ENCODE measurements around the gene PAX4. TPM values are rescaled to one million over a fixed set of nuclear protein-coding genes. Genes with fewer than 3 reads are reported as not detected.
"Not testable (repeated sequence)": the region's sequence is repeated elsewhere in the genome, so short reads cannot be mapped to it uniquely, and the experiment has no call there.

The PAX4 gene
- total RNA-seq, 2 donors from 2014 or later, result not detected

DNA sequence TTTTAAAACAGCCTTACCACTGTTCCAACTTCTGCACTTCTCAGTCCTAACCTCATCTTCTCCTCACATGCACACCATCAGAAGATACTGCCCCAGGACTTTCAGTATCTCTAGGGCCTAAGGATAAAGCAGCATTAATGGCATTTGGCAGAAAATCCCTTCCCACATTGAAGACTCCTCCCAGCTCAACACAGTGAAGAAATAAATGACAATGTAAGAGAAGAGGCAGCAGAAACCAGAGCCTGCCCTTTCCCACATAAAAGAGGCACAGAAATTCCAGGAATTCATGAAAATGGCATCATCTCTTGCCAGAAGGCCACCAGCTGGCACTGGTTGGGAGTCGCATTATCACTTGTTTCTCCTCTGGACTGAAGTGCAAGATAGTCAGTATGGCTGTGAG, 36.2 kb downstream of the PAX4 start:
- peaks cover 26% of the 10 kb centered on the region for H3K36me3 ChIP-seq
- H3K4me1 ChIP-seq (ENCODE audit: control insufficient read depth in 1 of 2, low read depth in 2 of 2), result peaks cover 25 to 69% of the 10 kb centered on the region in 2 donors
- no peaks in the 10 kb centered on the region for H3K9me3 ChIP-seq
- no peaks in the 10 kb centered on the region for H3K27me3 ChIP-seq (replicated peaks; ENCODE audit: insufficient read depth)
- no peak overlapping the region for H3K27ac ChIP-seq
- ATAC-seq (ENCODE audit: insufficient number of reproducible peaks, low FRiP score, low read depth), result no peak
- no peak overlapping the region for H3K4me3 ChIP-seq
- no peak for DNase-seq (ENCODE audit: low spot score)
- TF ChIP-seq, protein P1, sequence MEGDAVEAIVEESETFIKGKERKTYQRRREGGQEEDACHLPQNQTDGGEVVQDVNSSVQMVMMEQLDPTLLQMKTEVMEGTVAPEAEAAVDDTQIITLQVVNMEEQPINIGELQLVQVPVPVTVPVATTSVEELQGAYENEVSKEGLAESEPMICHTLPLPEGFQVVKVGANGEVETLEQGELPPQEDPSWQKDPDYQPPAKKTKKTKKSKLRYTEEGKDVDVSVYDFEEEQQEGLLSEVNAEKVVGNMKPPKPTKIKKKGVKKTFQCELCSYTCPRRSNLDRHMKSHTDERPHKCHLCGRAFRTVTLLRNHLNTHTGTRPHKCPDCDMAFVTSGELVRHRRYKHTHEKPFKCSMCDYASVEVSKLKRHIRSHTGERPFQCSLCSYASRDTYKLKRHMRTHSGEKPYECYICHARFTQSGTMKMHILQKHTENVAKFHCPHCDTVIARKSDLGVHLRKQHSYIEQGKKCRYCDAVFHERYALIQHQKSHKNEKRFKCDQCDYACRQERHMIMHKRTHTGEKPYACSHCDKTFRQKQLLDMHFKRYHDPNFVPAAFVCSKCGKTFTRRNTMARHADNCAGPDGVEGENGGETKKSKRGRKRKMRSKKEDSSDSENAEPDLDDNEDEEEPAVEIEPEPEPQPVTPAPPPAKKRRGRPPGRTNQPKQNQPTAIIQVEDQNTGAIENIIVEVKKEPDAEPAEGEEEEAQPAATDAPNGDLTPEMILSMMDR (IDR thresholded peaks at IDR 0.05), result no peak

DNA sequence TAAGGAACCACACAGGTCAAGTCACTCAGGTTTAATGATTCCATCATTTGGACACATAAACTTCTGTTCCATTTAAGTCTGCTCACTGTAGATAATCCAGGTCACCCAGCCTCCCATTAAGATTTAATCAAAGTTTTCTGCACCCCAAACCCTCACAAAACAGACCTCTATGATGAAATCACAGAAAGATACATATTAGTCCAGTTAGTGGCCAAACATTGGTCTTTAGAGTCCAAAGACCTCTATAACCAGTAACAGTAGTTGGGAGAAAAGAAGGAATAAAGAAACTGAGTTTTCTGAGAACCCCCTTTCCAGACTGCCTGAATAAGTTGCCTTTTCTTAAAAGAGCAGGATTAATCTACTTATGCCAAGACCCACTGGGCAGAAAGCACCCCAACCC, 37.3 kb downstream of the PAX4 start:
- Histone ChIP-seq H3K4me3 (no peak overlapping the region), H3K27ac (no peak overlapping the region), H3K27me3 (replicated peaks; ENCODE audit: insufficient read depth) (no peaks in the 10 kb centered on the region), H3K36me3 (peaks cover 26% of the 10 kb centered on the region), H3K4me1 (ENCODE audit: control insufficient read depth in 1 of 2, low read depth in 2 of 2) (peaks cover 25 to 63% of the 10 kb centered on the region in 2 donors), H3K9me3 (no peaks in the 10 kb centered on the region)
- ATAC-seq (ENCODE audit: insufficient number of reproducible peaks, low FRiP score, low read depth), result no peak
- no peak for DNase-seq (ENCODE audit: low spot score)
- TF ChIP-seq, protein P1 (IDR thresholded peaks at IDR 0.05), result no peak

DNA sequence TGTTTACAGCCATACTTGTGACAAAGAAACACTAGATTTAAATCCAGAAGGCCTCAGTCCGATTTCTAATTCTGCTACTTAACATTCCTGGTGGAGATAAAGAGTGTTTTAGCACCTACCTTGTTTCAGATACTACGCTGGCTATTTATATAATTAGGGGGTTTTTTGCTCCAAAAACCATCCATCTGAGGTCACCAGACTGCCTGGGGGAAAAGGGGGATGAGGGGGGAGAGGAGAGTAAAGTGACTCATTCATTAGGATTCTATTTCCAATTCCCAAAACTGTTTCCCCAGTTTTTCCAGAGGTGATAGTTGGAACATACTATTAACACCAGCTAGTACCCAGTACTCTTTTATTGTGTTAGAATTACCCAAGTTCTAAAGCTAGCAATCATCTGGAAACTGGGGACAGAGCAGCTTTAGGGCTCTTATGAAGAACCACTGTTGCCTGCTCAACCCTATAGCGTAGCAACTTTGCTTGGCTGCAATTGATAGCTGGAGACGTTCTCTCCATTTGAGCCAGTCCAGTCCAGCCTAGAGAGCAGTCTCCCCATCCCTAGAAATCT, 39.1 kb downstream of the PAX4 start:
- peaks cover 16 to 50% of the 10 kb centered on the region in 2 donors for H3K4me1 ChIP-seq (ENCODE audit: control insufficient read depth in 1 of 2, low read depth in 2 of 2)
- peak overlapping the region; percentile 19 to 54 for H3K27ac ChIP-seq
- TF ChIP-seq, protein P1 (IDR thresholded peaks at IDR 0.05), result no peak
- no peaks in the 10 kb centered on the region for H3K9me3 ChIP-seq
- no peak for ATAC-seq (ENCODE audit: insufficient number of reproducible peaks, low FRiP score, low read depth)
- H3K36me3 ChIP-seq, result peaks cover 26% of the 10 kb centered on the region
- no peak overlapping the region for H3K4me3 ChIP-seq
- DNase-seq (ENCODE audit: low spot score), result no peak
- H3K27me3 ChIP-seq (replicated peaks; ENCODE audit: insufficient read depth), result no peaks in the 10 kb centered on the region

DNA sequence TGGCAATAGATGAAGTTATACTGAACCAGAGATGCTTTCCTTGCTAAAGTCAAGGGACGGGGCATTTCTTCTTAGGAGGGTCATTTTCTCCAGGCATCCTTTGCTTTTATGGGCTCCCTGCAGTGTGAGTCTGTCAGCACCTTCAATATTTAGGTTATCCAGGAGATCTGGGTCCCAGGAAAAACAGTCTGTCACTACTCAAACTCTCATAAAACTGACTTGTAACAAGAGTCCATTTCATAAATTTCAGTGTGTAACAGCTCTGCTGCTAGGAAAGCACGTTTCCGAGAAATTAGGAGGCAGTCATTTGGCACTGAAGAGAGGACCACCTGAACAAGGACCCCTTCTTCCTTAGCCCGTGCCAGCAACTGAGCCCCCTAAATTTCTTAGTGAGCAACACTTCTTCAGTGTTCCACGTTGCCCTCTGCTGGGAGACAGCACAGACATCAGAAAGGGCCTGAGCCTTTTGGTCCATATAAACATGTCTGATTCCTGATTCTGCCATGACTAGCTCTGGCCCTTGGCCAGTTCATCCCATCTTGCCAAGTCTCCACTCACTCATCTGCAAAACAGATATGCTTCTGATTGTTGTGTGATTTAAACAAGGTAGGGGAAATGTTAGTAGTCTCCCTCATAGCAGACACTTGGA, 39.8 kb downstream of the PAX4 start:
- Histone ChIP-seq H3K27me3 (replicated peaks; ENCODE audit: insufficient read depth) (no peaks in the 10 kb centered on the region), H3K4me3 (no peak overlapping the region), H3K9me3 (no peaks in the 10 kb centered on the region), H3K36me3 (peaks cover 25% of the 10 kb centered on the region), H3K4me1 (ENCODE audit: control insufficient read depth in 1 of 2, low read depth in 2 of 2) (peaks cover 11 to 44% of the 10 kb centered on the region in 2 donors), H3K27ac (peak overlapping the region; percentile 19 to 54)
- TF ChIP-seq, protein P1 (IDR thresholded peaks at IDR 0.05), result no peak
- ATAC-seq (ENCODE audit: insufficient number of reproducible peaks, low FRiP score, low read depth), result no peak
- no peak for DNase-seq (ENCODE audit: low spot score)

DNA sequence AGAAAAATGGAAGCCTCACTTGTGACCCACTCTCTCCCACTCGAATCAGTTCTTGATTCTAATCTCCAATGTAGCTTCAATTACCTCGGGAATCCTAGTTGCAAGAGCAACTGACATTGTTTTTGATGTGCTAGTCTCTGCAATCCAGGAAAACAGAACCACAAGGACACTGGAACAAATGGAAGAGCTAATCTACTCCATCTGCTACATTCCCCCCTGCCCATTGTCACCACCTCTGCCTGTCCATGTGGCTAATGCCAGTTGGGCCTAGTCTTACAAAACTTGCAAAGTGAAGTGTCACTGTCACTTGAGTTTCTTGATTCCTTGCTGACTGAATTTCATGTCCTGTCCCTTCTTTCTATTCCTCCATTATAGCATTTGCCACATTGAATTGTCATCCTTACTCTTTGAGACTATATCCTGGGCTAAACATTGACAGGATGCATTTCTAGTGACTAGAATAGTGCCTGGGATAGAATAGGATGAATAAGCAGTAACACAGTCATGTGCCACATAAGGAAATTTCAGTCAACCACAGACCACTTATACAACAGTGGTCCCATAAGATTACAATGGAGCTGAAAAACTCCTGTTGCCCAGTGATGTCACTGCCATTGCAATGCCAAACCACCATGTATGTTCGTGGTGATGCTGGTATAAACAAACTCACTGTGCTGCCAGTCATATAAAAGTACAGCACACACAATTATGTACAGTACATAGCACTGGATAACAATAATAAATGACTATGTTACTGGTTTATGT, 46.0 kb downstream of the PAX4 start:
- DNase-seq (ENCODE audit: low spot score) (no peak), ATAC-seq (ENCODE audit: insufficient number of reproducible peaks, low FRiP score, low read depth) (no peak)
- H3K4me1 ChIP-seq (ENCODE audit: control insufficient read depth in 1 of 2, low read depth in 2 of 2), result no peaks in the 10 kb centered on the region
- no peaks in the 10 kb centered on the region for H3K36me3 ChIP-seq
- no peaks in the 10 kb centered on the region for H3K9me3 ChIP-seq
- TF ChIP-seq, protein P1 (IDR thresholded peaks at IDR 0.05), result no peak
- no peak overlapping the region for H3K27ac ChIP-seq
- H3K4me3 ChIP-seq, result no peak overlapping the region
- H3K27me3 ChIP-seq (replicated peaks; ENCODE audit: insufficient read depth), result no peaks in the 10 kb centered on the region

DNA sequence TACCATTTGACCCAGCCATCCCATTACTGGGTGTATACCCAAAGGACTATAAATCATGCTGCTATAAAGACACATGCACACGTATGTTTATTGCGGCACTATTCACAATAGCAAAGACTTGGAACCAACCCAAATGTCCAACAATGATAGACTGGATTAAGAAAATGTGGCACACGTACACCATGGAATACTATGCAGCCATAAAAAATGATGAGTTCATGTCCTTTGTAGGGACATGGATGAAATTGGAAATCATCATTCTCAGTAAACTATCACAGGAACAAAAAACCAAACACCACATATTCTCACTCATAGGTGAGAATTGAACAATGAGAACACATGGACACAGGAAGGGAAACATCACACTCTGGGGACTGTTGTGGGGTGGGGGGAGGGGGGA, 49.9 kb downstream of the PAX4 start:
- not testable (repeated sequence) for H3K36me3 ChIP-seq

More for the DNA sequence above, 49.9 kb downstream of the PAX4 start:
- H3K9me3 ChIP-seq; H3K4me3 ChIP-seq; H3K4me1 ChIP-seq (ENCODE audit: control insufficient read depth in 1 of 2, low read depth in 2 of 2); DNase-seq (ENCODE audit: low spot score); H3K27me3 ChIP-seq (replicated peaks; ENCODE audit: insufficient read depth); ATAC-seq (ENCODE audit: insufficient number of reproducible peaks, low FRiP score, low read depth); H3K27ac ChIP-seq: not testable (repeated sequence)
